ENCODE measurements around the gene ELOB.
"Not testable (repeated sequence)": the region's sequence is repeated elsewhere in the genome, so short reads cannot be mapped to it uniquely, and the experiment has no call there.

The ELOB gene

DNA sequence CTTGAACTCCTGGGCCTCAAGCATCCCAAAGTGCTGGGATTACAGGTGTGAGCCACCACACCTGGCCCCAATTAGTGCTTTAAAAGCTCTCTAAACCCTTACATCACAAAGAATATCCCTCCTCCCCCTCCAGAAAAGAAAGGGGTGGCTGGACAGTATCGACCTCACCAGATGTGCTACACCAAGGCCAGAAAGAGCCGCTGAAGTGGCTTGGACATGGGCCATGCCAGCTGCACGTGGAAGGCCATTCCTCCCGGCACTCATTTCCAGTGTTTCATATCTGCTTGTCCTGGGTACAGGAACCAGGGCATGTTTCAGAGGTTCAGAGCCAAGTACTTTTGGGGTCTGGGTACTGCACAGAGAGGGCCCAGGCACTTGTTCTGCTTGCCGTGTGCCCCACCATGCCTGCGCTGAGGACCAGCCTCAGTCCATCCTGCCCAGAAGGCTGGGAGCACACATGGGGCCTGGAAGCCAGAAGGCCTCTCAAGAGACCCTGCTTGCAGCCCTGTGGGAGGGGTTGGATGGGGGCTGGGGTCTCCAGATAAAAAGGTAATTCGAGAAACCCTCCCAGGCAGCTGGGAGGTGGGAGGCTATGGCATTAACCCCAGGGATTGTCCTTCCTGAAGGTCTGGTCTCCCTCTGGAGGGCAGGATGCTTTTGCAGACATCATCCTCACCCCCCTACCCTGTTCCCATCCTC, 28.2 kb downstream of the ELOB start:
- no peak for DNase-seq (ENCODE audit: low read depth)

DNA sequence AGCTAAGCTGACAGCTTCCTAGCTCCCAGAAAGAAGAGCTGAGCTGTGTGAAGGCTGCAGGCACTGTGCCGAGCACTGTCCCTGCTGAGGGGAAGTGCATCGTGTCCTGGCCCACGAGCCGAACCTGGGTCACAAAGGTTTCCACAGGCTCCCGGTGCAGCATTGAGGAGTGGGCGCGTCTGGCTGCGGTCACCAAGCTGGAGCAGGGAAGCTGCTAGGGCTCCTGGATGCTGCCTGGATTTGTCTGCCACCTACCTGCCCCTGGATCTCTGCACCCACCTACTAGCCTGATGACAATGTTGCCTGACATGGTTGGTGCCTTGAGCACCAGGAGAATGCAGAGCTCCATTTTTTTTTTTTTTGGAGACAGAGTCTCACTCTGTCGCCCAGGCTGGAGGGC, 31.1 kb downstream of the ELOB start:
- no peak for DNase-seq (ENCODE audit: low read depth)

DNA sequence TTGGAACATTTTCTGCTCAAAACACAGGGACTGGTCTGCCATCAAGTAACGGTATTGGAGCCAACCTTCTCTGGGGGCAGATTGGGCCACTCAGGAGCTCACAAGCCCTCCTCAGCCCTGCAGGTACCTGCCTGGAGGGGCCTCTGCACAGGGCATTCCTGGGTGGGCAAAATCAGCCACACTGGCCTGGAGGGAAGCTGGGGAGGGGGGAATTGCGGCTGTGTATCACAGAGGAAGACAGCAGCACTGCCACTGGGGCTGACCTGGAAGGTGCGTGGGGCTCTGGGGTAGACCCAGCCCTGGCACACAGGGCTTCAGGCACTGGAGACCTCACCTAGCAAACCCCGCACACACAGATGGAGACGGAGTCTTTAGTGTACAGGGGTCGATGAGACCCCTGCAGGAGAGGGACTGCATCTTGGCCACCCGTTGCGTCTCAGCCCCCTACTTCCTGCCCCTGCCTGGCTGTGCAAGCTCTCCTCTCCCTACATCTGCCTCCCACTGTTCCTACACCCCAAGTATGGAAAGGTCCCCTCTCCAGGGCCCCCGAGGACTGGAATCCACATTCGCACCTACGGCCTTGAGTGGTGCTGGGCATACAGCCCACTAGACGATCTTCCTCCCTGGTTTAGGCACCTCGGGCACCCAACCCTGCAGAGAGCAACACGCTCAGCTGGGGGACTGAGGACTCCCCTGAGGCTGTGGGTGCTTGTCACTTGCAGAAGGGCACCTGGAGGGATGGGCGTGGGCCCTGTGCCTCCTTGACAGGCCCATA, 31.8 kb downstream of the ELOB start:
- DNase-seq (ENCODE audit: low read depth), result no peak

DNA sequence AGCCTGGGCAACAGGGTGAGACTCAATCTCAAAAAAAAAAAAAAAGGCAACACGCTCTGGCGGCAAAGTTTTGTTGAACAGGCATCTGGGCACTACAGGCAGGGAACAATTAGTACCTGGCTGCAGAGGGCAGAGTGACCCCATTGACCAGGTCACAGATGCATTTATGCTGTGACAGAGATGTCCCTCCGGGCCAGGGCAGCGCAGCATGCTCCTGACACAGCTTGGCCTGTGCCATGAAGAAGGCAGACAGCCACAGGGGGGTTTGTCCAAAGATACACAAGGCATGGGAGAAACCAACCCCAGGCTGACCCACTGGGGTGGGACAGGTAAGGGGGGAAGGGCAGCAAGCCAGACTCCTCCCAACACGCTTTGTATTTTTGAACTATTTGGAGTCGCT, 32.4 kb downstream of the ELOB start:
- no peak for DNase-seq (ENCODE audit: low read depth)

DNA sequence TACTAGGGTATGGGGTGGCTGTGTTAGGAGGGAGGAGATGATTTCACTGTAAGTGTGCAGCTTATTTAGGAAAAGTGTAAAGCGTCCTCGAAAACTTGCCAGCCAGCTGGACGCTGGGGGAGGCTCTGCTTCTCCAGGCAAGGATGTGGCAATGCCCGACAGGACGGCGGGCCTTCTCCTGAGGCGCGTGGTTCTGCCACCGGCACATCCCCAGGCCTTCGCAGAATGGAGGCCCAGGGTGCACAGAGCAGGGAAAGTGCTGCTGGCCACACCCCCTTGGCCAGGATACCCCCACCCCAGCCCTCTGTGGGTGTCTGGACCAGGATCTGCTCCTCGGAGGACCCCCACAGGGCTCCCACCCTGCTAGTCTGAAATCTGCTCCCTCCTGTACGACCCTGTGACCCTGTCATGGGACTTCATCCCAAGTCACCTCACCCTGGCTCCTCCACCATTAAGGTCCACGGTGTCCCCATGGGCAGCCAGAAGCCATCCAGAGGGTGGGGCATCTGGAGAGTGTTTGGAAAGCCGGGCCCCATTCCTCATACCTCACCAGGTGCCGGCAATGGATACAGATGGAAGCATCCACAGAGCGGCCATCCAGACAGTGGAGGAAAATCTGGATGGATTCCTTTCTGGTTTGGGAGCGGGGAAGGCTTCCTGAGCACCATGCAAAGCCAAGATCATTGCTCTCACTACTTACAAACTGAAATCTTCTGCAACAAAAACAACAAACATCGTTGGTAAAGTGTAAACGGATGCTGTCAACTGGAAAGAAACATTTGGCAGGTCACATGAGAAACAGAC, 33.9 kb downstream of the ELOB start:
- DNase-seq (ENCODE audit: low read depth), result no peak

DNA sequence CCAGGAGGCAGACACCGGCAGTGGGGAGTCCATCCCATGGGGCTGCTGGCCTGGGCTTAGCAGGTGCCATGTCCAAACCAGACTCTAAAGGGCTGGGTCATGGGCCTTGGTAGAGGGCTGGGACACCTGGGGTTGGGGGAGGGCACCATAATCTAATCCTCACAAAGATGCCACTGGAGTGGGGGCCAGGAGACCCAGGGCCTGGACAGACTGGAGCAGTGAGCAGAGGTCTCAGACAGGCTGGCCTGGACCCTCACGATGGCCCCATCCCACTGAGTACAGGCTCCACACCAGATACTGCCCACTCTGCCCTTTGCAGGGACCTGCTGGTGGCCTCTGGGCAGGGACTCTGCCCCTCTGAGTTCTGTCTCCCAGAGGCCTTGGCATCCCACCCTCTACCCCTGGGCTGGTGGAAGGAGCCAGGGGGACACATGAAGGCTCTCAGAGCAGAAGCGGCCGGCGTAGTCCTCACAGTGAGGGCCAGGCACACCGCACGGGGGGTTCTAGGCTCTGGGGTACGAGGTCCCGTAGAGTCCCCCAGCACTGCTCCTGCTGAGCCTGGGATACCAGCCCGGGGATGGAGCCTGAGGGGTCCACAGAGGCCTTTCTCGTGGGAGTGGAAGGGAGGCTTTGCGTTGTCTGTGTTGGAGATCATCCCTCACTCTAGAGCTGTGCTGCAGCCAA, 34.6 kb downstream of the ELOB start:
- no peak for DNase-seq (ENCODE audit: low read depth)

DNA sequence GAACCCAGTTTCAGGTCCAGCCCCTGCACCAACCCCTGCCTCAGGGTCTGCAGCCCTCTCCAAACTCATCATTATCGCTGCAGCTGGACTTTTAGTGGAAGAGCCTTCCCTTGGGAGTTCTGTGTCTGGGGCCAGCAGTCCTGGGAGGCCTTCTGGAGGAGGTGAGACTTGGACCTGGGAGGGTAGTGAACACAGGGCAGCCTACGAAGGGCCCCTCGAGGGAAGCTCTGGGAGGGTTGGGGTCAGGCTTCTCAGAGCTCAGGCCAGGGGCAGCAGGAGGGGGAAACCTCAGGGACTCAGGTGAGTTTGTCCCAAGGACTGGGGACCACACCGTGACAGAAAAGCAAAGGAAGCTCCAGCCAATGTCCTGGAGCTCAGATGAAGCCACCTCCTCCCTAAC, 35.9 kb downstream of the ELOB start:
- DNase-seq (ENCODE audit: low read depth), result no peak

DNA sequence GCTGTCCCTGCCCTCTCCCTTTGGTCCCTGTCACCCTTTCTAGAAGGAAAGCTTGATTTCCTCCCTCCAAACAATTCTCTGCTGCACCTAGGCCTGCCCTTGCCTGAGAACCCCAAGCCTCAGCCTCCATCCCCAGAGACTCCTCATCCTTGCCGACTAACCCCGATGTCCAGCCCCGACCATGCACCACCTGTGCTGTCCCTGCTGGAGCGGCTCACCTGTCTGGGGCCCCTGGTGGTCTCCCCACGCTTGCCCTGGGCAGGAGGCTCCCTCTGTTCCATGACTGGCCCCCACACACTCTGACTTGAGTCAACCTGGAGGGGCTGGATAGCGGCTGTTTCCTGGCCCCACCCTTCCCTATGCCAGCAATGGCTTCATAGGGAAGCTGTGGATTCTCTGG, 36.6 kb downstream of the ELOB start:
- DNase-seq (ENCODE audit: low read depth), result no peak

DNA sequence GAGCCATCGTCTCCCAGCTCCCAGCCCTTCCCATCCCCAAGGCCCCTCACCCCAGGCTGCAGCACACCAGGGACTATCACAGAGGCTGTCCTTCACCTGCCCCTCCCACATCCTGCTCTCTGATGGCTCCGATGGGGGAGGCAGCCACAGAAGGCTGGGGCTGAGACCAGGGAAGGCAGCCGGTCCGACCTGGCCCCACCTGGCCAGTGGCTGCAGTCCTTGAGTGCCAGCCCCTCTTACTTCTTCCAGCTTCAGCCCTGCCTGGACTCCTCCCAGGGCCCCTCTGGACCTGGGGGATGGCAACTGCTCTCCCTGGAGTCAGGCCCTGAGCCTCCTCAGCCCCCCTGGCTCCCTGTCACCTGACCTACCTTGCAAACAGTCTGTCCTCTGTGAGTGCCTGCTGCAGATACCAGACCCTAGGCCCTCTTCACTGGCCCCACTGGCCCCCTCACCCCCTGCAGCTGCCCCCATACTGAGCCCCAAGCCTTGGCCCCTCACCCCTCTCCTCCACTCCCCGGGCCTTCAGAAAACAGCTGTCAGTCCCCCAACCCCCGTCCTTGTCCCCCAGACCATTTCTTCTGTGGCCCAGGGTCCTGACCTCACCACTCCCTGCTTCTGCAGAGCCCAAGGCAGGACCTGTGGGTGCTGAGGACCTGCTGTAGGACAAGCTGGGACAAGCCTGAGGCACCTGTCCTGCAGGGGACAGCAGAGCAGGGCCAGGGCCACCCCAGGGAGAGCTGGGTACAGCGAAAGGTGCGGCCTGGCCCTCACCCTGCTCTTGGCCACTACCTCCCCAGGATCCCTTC, 37.3 kb downstream of the ELOB start:
- no peak for DNase-seq (ENCODE audit: low read depth)

DNA sequence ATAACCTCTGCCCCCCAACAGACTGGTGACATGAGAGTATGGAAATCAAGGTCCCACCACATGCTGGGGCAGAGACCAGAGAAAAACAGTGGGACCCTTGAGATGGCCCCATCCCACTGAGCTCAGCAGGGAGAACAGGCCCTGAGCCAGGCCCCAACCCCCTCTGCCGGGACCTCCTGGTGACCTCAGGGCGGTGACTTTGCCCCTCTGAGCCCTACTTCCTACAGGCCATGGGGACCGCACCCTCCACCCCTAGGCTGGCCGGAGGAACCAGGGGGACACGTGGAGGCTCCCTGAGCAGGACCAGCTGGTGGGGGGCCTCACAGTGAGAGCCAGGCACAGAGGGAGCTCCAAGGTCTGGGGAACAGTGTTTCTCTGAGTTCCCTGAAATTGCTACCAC, 38.5 kb downstream of the ELOB start:
- DNase-seq (ENCODE audit: low read depth), result no peak

DNA sequence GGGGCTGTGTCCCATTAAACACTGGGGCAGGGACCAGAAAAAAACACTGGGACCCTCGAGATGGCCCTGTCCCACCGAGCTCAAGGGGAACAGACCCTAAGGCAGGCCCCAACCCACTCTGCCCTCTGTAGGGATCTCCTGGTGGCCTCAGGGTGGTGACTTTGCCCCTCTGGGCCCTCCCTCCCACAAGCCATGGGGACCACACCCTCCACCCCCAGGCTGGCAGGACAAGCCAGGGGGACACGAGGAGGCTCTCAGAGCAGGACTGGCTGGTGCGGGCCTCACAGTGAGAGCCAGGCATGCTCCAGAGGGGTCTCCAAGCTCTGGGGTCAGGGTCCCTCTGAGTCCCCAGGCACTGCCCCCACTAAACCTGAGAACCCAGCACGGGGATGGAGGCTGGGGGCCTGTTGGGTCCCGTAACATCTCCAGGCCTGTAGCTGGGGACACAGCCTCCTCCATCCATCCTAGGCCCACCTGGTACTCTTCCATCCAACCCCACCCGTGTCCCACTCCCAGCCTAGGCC, 39.1 kb downstream of the ELOB start:
- DNase-seq (ENCODE audit: low read depth), result no peak

DNA sequence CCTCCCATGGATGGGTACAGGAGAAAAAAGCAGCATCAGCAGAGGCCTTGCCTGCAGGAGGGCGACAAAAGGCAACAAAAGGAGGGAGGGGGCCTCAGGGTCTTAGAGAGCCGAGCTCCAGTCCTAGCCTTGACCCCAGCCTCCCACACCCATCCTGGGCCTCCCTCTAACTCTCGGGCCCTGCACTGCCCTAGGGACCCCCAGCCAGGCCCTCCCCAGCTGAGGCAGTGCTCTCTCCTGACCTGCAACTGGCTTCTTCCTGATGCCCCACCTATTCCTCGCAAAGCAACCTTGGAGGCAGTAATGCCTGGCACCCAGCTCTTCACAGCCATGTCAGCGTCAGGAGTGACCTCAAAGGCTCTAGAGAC, 39.9 kb downstream of the ELOB start:
- no peak for DNase-seq (ENCODE audit: low read depth)

DNA sequence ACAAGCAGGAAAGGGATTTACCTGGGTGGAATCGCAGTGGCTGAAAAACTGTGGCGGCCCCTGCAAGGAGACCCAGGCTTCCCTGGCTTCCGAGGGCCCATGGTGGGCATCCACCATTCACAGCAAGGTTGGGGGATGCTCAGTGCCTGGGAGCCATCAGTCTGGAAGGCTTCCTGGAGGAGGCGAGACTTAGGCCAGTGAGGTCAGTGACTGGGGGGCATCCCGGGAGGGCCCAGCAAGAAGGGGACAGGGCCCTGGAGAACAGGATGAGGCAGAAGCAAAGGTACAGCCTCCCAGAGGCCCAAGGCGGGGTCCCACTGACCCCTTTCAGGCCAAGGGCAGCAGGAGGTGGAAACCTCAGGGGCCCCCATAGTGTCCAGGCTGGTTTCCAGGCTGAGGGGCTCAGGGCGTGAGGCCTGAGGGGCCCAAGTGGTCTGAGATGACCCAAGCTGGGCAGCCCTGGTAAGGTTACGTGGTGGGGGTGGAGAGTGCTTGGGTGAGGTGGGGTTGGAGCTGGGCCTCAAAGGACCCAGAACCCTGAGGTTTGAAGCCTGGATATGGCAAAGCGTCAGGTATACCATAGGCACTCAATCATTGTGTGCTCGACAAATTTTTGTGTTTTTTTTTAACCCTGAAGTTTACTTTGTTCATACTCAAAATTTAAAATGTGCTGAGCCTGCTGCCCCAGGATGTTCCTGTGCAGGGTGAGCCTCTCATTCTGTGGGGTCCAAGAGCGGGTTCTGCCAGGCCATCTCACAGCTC, 40.4 kb downstream of the ELOB start:
- no peak for DNase-seq (ENCODE audit: low read depth)

DNA sequence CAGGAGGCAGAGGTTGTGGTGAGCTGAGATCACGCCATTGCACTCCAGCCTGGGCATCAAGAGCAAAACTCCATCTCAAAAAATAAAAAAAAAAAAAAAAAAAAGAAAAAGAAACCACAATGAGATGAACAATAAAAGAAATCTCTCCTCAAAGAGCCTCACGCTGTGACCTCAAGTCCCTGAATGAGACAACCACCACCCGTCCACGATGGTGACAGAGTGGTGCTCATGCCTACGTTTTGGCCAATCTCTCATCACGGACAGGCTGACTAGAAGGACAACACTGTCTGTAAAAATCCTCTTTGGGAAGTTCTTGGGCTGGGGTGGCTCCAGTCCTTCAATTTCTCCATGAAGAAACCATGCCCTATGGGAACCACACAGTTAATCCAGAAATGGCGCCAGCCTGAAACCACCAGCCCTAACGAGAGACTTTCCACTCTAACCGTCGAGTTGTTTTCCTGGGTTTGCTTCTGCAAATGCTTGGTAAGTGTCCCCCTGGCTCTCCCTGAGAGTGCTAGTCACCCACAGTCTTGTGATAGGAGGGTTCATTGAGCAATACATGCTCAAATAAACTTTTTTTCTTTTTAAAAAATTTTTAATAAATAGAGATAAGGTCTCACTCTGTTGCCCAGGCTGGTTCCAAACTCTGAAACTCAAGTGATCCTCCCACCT, 42.1 kb downstream of the ELOB start:
- no peak for DNase-seq (ENCODE audit: low read depth)

DNA sequence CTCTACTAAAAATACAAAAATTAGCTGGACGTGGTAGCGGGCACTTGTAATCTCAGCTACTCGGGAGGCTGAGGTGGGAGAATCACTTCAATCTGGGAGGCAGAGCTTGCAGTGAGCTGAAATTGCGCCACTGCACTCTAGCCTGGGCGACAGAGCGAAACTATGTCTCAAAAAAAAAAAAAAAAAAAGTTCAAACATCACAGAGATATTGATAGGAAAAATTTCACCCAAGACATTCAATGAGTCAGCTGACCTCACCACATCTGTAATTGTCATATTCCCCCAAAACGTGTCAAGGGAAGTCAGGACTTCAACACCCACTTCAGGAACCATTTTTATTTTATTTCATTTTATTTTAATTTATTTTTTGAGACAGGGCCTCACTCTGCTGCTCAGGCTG, 49.0 kb downstream of the ELOB start:
- DNase-seq (ENCODE audit: low read depth), result no peak

DNA sequence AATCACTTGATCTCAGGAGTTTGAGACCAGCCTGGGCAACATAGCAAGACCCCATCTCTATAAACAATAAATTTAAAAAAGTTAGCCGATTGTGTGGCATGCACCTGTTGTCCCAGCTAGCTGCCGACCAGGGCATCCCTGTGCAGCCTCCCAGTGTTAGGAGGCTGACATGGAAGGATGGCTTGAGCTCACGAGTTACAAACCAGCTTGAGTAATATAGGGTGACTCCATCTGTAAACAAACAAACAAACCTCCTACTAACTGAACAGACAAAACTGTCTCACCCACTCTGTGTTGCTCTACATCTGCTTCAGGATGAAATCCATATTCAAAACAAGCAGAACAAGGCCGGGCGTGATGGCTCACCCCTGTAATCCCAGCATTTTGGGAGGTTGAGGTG, 50.2 kb downstream of the ELOB start:
- no peak for DNase-seq (ENCODE audit: low read depth)

DNA sequence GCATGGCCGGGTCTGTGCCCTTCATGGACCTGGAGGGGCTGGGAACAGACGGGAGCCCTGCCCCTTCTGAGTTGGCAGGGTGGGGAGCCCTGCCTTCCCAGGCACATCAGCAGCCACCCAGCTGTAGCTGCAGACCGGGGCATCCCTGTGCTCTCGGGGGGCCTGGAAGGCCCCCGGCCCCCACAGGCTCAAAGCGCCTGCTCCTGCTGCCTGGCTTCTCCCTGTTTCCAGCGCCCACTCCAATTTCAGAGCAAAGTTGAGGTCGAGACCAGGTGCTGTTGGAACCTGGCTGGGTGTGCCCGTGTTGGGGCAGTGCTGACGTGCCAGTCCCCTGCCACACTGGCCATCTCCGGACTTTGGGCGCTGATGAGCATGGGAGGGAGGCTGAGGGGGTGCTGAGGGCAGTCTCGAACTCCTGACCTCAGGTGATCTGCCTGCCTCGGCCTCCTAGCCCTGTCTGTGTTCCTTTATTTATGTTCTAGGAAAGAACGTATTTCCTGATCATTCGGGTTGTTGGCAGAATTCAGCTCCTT, 52.2 kb downstream of the ELOB start:
- DNase-seq (ENCODE audit: low read depth), result no peak

DNA sequence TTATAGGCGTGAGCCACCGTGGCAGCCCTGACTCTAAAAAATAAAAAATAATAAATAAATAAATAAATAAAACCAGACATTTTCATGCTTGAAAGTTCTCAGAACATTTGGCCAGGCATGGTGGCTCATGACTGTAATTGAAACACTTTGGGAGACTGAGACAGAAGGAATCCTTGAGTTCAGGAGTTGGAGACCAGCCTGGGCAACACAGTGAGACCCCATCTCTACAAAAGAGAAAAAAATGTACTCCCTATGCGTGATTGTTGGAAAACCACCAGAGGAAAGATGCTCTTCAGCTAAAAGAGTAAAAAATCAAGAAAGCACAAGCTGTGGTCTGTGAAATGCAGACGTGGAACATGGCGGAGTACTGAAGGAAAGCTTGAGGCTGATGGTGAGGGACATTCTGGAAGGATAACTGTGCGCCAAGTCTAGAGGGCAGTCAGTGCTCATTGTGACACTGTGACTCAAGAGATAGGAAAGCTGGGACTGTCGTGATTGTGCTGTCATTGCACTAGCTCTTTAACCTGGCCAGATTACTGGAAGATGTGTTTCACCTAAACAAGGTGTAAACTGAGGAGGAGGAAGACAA, 52.9 kb downstream of the ELOB start:
- no peak for DNase-seq (ENCODE audit: low read depth)

DNA sequence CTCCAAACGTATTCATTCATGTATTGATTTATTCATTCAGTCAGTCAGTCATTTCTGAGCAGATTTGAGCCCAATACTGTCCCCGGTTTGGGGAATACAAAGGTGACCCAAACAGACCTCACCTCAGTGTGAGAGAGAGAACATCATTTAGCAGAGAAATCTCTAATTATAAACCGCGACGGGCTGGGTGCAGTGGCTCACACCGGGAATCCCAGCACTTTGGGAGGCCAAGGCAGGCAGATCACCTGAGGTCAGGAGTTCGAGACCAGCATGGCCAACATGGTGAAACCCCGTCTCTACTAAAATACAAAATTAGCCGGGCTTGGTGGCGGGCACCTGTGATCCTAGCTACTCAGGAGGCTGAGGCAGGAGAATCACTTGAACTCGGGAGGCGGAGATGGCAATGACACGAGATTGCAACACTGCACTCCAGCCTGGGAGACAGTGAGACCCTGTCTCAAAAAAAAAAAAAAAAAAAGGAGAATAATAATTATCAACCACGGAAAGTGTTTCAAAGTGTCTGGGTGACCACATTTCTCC, 55.4 kb downstream of the ELOB start:
- not testable (repeated sequence) for DNase-seq (ENCODE audit: low read depth)

Measured in stromal cell of bone marrow (primary cell).